Skin of body (tissue), 2 donors: Measurements from ENCODE around the gene DIDO1. TPM values are rescaled to one million over a fixed set of nuclear protein-coding genes. Genes with fewer than 3 reads are reported as not detected.
"Not testable (repeated sequence)": the region's sequence is repeated elsewhere in the genome, so short reads cannot be mapped to it uniquely, and the experiment has no call there.

Experiments
- DNase-seq: peaks from one replicate; lab custom pipeline; 2025; lab: John Stamatoyannopoulos, UW
- total RNA-seq: library from RNA; depleted of rRNA; stranded (reverse); fragments of >200 nt; gene quantifications from one replicate; pipeline ENCODE4 v1.2.3, GENCODE V29; 2014

DIDO1 gene
- total RNA-seq, 1 donor from 2014 or later, result 34.4 TPM

- DNase-seq, result no peak
Measured at GRCh38 chr20:62856931-62857619, 69.2 kb downstream of the DIDO1 start.

- no peak for DNase-seq
Measured at GRCh38 chr20:62855120-62855519, 71.2 kb downstream of the DIDO1 start.

- DNase-seq, result no peak
Measured at GRCh38 chr20:62854121-62854520, 72.2 kb downstream of the DIDO1 start.

GRCh38 chr20:62853304-62853703, 73.0 kb downstream of the DIDO1 start:
- DNase-seq, result not testable (repeated sequence)

- DNase-seq, result no peak
Measured at GRCh38 chr20:62852841-62853240, 73.5 kb downstream of the DIDO1 start.

- no peak for DNase-seq
Measured at GRCh38 chr20:62852196-62852595, 74.1 kb downstream of the DIDO1 start.

- DNase-seq, result no peak
Measured at GRCh38 chr20:62850333-62850974, 75.9 kb downstream of the DIDO1 start.

GRCh38 chr20:62849431-62849830, 76.9 kb downstream of the DIDO1 start:
- DNase-seq, result no peak

GRCh38 chr20:62848917-62849316, 77.4 kb downstream of the DIDO1 start:
- not testable (repeated sequence) for DNase-seq

GRCh38 chr20:62846166-62846890, 80.0 kb downstream of the DIDO1 start:
- DNase-seq, result peak; percentile 70

- DNase-seq, result peak; percentile 71
Measured at GRCh38 chr20:62845416-62846160, 80.7 kb downstream of the DIDO1 start.

- no peak for DNase-seq
Measured at GRCh38 chr20:62844182-62844581, 82.1 kb downstream of the DIDO1 start.

- DNase-seq, result no peak
Measured at GRCh38 chr20:62843656-62844055, 82.6 kb downstream of the DIDO1 start.

GRCh38 chr20:62841705-62842212, 84.5 kb downstream of the DIDO1 start:
- DNase-seq, result no peak

GRCh38 chr20:62840244-62841197, 85.8 kb downstream of the DIDO1 start:
- DNase-seq, result no peak

GRCh38 chr20:62839816-62840215, 86.5 kb downstream of the DIDO1 start:
- DNase-seq, result no peak

GRCh38 chr20:62839261-62839660, 87.0 kb downstream of the DIDO1 start:
- no peak for DNase-seq

GRCh38 chr20:62838128-62838891, 88.0 kb downstream of the DIDO1 start:
- no peak for DNase-seq

GRCh38 chr20:62837790-62838127, 88.5 kb downstream of the DIDO1 start:
- DNase-seq, result no peak
